NCI-H1694 treated with DMSO at 0.1 percent for 48 hours (cell line): ENCODE measurements around the gene GPS1.

Experiments
- DNase-seq: peaks from one replicate; lab custom pipeline; 2025; lab: John Stamatoyannopoulos, UW

GPS1 gene

DNA sequence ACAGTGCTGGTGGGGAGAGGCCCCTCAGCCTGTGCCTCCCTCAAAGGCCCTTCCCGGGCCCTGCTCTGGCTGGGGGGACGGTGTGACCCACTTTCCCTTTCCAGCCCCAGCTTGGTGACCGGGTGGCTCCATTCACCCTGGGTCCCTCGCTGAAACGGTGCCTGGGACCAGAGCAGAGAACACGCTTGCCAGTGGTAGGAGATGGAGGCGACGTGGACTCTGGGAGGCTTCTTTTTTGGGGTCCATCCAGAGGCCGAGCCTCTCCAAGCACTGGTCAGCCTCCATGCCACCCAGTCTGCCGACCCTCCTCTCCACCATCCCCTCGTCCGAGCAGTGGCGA is 36.8 kb upstream of the GPS1 start:
- DNase-seq = no peak

DNA sequence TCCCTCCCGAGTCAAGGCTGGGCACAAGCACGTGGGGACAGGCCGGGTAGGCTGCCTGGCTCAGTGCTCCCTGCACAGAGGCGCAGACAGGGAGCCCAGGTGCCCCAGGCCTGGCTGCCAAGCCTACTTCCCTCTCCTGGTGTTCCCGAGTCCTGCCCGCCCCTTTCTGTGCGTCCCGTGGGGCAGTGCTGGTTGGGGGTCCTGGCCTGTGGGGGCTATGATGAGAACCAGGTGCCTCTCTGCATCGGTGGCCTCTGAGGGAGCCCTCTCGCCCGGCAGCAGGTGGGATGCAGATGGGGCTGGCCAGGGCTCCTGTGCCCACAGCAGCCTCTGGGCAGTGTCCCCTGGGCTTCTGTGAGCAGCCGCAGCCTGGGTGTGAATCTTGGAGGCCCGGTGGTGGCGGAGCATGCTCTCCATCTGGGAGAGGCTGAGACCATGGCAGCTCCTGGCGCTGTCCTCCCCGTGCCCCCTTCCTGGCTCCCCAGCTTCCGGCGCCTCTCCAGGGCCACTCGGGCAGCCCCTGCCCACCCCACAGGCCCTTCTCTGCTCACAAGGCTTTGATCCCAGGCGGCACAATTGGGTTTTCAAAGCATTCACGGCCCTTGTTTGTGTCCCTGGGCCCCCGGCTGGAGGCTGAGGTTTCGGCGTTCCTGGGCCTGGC is 36.3 kb upstream of the GPS1 start:
- no peak for DNase-seq

GRCh38 chr17:82016061-82016874 is 35.4 kb upstream of the GPS1 start:
- DNase-seq = no peak

GRCh38 chr17:82016875-82017459 is 34.7 kb upstream of the GPS1 start:
- DNase-seq = no peak

DNA sequence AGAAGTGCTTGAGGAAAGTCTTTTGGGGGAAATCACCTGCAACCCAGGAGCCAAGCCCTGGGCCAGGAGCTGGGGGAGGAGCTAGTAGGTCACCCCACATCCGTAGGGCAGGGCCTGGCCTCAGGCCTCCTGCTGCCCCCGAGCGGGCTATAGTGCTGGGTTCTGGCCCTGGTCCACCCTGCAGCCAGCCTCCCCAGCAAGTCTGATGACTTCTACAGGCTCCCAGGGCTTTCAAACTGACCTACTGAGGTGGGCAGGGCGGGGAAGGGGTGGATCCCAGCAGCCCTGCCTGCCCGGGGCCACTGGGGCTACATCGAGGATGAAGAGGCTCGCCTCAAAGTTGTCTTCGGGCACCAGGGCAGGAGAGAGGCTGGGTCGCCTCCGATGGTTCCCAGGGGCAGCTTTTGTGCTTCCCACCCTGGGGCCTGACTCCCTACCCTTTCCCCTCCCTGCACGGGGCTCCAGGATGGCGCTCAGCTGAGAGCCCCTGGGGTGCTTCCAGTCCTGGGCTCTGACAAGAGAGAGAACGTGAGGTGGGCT is 34.0 kb upstream of the GPS1 start:
- DNase-seq = no peak

DNA sequence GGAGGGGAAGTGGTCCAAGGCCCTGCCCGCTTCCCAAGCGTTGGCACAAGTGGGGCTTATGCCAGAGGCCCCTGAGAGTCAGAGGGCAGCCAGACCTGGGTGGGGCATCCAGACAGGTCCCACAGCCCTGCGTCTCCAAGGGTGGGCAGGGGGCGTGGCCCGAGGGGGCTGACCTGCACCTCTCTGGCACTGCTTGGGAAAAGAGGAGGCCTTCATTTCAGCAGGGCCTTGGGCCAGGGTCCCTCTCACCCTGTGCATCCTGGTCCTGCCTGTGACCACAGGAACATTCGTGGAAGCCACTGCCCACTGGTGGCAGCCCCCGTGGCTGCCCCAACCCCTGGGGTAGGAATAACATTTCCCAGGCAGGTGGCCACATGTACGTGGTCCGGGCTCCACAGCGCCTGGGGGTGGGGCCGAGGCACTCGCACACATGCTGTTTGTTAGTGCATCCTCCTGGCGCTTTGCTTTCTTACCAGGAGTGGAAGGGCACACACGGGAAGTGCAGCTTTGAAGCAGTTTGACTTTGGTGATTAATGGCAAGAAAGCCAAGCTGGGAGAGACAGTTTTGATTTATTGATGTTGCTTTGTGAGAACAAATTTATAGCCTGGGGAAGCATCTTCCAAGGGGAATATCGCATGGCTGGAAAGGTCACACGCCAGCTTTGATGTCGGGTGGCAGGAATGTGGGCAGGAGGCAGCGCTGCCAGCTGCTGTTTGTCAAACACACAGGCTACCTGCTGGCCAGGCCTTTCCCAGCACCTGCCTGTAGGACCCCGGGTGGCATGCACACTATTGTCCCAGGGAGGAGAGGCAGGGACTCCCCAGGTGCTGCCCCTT is 33.3 kb upstream of the GPS1 start:
- DNase-seq = no peak

GRCh38 chr17:82018989-82019689 is 32.6 kb upstream of the GPS1 start:
- DNase-seq = no peak

- DNase-seq = peak; percentile 53
These were observed 31.8 kb upstream of the GPS1 start for GRCh38 chr17:82019690-82020571.

GRCh38 chr17:82020572-82021106 is 31.1 kb upstream of the GPS1 start:
- no peak for DNase-seq

- peak; percentile 49 for DNase-seq
These were observed 30.4 kb upstream of the GPS1 start for GRCh38 chr17:82021107-82021899.

DNA sequence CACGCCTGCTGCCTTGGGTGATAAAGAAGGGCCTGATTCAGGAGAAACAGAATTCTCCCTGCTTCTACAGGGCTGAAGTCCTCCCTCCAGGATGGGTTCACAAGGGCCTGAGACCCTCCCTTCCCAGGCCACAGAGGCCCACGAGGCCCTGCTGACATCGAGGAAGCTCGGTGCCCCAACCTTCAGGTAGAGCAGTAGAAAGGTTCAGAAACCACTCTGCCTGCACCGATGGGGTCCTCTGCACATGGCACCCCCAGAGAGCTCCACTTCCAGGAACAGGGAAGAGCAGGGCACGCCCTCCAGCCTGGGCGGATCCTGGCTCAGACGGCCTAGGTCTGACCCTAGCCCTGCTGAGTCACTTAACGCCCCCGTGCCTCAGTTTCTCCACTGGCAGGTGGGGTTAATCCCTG is 29.8 kb upstream of the GPS1 start:
- DNase-seq = no peak

DNA sequence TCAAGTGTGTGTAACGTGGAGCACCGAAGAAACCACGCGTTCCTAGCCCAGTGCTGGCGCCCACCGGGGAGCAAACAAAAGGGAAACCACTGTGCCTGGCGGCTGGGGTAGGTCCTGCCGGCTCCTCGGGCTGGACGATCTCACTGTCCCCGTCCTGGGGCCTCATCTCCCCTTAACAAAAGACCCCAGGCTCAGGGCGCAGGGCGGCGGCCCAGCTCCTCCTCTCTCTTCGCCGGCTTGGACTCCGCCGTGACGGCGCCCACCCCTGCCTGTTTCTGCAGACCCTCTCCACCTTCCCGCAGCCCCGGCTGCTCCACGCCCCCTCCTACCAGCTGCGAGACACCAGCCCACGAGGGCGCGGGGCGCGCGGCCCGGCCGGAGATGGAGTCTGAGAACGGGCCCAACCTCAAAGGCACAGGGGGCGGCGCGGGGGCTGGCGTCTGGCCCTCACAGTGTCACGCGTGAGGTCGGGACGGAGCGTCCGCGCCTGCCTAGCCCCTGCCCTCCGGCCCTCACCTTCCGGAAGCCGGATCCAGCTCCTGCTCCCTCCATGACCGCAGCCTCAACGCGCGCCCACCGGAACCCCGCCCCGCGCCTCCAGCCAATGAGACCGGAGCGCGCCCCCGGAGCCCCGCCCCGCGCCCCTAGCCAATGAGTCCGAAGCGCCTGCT is 29.3 kb upstream of the GPS1 start, which contains the start of gene CENPX:
TSS of gene CENPX (minus strand) at position 569 of the 671 bp plus-strand sequence. CDS start at position 552, 17 bp downstream.
- no peak for DNase-seq

DNA sequence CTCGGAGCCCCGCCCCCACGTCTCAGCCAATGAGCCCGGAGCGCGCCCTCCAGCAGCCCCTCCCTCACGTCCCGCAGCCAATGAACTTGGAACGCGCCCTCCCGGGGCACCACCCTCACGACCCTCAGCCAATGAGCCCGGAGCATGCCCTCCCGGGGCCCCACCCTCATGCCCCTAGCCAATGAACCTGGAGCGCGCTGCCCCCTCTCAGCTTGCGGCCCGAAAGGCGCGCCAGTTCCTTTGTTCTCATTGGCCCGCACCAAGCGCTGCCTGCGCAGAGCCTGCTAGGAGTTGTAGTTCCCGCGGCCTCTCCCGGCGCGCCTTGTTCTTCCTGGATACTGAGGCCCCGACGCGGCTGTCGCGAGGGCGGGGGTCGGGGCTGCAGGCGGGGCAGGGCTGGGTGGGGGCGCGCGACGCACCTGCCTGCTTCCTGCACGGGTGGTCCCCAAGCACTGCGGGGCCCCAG is 28.7 kb upstream of the GPS1 start, which contains the start of gene LRRC45:
TSS of gene LRRC45 (plus strand) at position 325 of the 466 bp plus-strand sequence. CDS start 339 bp downstream, outside the sequence.
- peak; percentile 100 for DNase-seq

DNA sequence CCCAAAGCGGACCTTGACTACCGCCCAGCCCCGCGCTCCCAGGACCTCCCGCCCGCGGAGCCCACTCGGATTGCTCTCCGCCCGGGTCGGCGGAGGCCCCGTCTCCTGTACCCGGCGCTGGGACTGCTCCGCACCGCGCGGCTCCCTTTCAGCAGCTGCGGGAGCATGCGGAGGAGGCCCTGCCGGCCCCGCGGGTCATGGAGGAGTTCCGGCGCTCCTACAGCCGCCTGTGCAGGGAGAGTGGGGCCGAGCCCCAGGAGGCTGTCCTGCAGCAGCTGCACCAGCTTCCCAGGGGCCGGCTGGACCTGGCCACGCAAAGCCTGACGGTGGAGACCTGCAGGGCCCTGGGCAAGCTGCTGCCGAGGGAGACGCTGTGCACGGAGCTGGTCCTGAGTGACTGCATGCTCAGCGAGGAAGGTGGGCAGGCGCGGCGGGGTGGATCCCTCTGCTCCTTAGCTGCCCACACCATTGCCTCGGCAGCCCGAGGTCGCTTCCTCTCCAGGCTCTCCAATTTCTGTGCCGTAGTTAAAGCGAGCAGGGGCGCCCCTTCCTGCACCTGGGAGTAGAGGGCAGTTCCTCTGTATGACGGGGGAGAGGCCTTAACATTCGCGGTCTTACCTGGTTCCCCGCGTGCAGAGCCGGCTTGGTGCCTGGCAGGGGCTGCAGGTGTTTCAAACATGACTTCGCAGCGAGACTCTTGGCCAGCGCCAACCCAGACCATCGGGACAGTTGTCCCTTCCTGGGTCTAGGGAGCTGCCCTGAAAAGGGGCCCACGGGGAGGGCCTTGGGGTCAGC is 28.1 kb upstream of the GPS1 start:
- peak; percentile 25 for DNase-seq

GRCh38 chr17:82024859-82025258 is 26.8 kb upstream of the GPS1 start:
- DNase-seq = no peak

DNA sequence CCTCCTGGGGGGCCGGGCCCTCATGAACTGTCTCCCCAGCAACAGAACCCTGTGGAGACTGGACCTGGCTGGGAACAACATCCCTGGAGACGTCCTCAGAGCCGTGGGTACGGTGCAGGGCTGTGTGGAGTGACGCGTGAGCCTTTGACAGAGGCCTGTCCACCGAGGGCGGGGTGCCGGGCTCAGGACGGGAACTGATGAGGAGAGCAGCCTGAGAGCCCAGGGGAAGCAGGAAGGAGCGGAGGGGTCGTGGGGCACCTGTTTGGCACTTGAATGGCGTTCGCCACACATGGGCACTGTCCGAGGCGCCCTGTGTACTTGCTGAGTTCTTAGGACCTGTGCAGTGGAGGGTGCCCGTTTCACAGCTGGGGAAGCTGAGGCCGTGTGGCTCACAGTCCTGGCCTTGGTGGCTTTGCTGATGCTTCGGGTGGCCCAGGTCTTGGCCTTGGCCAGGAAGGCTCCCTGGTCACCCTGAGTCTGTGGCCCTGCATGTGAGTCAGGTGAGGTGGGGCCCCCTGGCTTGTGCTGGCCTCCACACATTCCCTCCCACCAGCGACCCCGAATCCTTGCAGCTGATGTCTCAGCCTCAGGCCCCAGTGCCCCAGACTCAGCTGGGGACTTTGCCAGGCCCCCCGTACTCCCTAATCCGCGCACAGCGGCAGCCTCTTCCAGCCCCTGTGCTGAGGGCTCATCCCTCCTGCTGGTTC is 26.1 kb upstream of the GPS1 start:
- no peak for DNase-seq

DNA sequence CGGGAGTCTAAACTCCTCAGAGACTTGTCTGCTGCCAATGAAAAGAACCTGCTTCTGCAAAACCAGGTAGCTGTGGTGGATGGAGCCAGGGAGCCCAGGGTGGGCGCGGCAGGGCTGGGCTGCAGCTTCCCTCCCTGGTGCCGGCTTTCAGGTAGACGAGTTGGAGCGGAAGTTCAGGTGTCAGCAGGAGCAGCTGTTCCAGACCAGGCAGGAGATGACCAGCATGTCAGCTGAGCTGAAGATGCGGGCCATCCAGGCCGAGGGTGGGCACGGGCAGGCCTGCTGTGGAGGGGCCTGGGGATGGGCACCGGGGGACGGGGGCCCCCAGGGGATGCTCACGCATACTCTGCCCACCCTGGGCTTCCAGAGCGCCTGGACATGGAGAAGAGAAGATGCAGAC is 23.5 kb upstream of the GPS1 start:
- no peak for DNase-seq
